SW 1271 (cell line): ENCODE results near the gene FAM210A.

ENCODE experiments used
- DNase-seq, 2 experiments: peaks; one replicate each; lab custom pipeline; 2025; lab: John Stamatoyannopoulos, UW

FAM210A gene

GRCh38 chr18:13646633-13647032, 79.7 kb downstream of the FAM210A start:
- no peak for DNase-seq

- DNase-seq = no peak
Measured at GRCh38 chr18:13645093-13645492, 81.3 kb downstream of the FAM210A start.

- no peak for DNase-seq
Measured at GRCh38 chr18:13643261-13643751, 83.1 kb downstream of the FAM210A start.

GRCh38 chr18:13642440-13642827, 83.9 kb downstream of the FAM210A start:
- no peak for DNase-seq

GRCh38 chr18:13641551-13642439, 84.6 kb downstream of the FAM210A start:
- no peak for DNase-seq

- no peak for DNase-seq
Measured at GRCh38 chr18:13640266-13640860, 86.0 kb downstream of the FAM210A start.

GRCh38 chr18:13638719-13639595, 87.4 kb downstream of the FAM210A start:
- no peak for DNase-seq

GRCh38 chr18:13635046-13635445, 91.3 kb downstream of the FAM210A start:
- no peak for DNase-seq

- no peak for DNase-seq
Measured at GRCh38 chr18:13633700-13634099, 92.7 kb downstream of the FAM210A start.

DNA sequence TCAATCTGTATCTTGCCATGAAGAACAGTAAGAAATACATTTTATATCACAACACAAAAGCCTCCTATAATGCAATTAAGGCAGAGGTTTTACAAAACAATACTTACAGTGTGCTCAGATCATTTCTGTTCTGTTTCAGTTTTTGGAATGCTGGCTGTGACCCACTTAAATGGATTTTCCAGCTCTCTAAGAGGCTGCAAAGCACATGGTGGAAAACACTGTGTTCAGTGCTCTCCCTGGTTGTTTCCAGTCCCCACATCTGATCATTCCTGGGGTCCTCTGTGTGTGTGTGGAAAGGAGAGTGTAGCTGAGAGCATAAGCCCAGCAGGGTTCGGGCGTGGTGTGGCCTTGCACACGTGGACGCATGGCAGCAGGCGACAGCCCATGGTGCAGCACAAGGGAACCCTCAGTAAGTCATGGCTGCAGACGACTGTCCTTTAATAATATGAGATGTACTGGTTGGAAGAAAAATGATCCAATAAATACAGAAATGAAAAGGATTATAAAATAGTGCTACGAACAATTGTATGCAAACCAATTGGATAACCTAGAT, 95.6 kb downstream of the FAM210A start:
- DNase-seq = no peak

DNA sequence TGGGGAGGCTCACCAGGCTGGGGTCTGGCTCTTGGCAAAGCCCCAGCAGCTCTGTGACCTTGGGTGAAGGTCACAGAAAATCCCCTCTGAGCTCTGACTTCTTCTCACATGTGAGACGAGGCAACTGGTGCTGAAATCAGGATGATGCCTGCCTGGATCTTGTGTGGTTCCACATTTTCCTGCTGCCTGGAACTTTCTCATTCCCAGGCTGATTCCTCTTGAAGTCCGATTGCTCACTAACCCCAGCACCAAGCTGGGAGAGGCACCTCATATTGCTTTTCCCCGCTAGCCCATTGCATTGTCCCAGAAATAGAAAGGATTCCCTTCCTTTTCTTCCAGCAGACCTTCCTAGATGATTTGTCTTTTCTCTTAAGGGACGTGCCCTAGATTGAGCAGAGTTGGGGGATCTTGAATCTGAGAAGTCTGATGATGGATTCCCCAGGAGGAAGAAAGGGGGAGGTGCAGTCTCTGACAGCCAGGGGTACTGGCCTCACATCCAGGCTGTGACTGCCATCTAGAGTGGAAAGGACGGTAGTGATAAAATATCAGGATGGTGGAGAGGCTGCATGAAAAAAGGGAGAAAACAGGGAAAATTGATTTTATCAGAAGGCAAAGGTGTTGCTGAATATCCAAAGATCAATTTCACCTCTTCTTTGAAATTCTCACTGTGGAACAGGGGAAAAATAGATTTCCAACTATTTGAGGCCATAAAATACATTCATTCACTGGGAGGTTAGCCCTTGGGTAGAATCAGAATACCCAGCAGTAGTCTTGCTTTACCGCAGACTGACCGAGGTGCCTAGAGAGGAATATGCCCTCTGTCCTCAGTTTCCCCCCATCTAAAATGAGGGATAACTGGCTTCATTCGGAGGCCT, 96.3 kb downstream of the FAM210A start:
- peak; percentile 16 to 49 for DNase-seq

DNA sequence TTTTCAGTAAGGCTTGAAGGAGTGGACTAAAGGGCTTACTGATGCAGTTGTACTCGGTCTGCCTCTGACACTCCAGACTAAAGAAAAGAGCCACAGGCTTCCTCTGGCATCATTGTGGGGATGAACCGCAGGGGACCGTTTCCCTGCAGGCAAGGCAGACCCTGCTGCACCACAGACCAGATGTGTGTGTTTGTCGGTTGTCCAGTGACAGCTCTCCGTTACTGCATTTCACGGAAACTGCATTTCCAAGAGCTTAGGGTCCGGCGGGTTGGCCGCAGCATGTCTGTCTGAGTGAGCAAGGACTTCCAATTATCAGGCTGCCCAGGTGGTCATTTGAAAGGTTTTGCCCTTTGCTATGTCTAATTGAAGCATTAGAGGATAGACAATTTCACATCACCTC, 98.1 kb downstream of the FAM210A start:
- DNase-seq = no peak

GRCh38 chr18:13627639-13628038, 98.7 kb downstream of the FAM210A start:
- DNase-seq = no peak

DNA sequence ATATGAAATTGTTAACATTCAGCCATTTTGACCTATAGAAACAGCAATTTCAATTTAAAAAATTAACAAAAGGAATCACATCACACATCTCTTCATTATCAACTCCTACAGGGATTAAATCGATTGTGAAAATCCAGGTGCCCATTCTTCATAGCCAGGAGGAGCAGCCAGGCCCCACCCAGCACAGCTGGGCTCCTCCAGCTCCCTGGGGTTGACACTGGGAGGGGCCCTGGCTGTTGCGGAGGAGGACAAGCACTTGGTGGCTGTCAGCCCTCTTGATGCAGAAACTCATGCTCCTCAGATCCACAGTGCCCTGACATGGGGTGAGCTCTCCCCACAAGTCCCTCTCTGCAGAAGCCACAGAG, 99.8 kb downstream of the FAM210A start:
- no peak for DNase-seq

DNA sequence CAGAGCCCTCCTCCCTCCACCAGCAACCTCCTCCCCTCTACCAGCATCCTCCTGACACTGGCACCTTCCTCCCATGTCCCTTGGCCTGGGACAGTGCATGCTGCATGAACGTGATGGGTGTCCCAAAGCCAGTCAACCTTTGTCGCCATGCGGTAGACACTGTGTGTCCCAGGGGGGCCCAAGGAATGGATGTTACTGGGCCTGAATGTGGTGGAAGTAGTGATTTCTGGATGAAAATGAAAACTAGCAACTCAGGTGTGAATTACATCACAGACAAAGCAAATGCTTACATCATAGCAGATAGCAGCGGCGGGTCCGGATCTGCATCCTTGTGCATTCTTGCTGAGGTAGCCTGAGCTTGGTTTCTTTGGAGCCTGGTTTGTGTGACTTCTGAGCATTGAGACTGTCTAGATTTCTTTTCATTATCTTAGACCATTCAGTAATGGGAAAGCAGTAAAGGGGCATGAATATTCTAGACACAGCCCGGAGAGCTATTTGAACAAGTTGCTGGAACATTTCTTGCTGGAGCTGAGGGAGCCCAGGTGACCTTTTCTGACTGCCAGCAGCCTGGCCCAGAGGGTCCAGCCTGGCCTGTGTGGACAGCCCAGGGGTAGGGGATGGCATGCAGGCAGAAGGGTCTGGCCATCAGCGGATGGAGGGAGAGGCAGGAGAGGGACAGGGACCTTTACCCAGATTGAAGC, 100.4 kb downstream of the FAM210A start:
- DNase-seq = no peak

- DNase-seq = no peak
Measured at GRCh38 chr18:13625355-13625754, 101.0 kb downstream of the FAM210A start.

DNA sequence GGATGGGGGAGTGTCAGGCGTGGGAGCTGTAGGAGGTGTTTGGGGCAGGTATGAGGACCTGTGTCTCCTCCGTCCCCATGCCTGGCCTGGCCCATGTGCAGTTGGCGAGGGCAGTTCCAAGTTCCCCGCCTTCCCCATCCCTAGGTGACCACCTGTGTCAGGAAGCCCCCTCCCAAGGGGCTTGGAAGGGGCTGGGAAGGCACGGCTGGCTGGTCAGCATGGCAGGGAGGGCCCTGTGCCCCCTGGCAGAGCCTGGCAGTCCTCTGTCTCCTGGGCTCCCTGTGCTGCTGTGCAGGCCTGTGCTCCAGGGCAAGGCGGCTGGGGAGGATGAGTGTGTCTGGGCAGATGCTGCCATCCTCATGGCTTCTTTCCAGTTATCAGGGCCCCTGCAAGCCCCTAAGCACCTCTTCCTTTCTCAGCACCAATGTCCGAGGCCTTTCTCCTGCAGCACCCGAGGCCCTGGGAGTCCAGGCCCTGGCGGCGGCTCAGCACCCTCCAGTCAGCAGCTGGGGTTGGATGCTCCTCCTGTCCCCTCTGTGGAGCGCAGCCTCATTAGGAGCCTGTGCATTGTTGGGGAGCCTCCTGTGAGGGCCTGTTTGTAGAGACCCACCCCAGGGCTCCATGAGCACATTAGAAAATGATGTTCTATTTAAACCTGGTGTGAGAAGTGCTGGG, 101.7 kb downstream of the FAM210A start:
- DNase-seq = no peak

DNA sequence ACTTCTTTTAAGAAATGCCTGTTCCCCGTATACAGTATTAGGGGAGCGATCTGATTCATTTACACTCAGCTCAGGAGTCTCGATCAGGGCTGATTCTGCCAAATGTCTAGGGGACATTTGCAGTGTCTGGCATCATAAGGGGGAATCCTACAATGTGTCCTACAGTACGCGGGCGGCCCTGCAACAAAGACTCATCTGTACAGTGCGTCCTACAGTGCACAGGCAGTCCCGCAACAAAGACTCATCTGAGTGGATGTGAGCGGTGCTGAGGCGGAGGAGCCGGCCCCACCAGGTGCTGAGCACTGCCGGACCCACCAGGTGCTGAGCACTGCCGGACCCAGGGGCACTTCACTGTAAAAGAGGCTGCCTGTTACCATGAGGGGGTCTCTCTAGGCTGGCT, 102.5 kb downstream of the FAM210A start:
- no peak for DNase-seq

DNA sequence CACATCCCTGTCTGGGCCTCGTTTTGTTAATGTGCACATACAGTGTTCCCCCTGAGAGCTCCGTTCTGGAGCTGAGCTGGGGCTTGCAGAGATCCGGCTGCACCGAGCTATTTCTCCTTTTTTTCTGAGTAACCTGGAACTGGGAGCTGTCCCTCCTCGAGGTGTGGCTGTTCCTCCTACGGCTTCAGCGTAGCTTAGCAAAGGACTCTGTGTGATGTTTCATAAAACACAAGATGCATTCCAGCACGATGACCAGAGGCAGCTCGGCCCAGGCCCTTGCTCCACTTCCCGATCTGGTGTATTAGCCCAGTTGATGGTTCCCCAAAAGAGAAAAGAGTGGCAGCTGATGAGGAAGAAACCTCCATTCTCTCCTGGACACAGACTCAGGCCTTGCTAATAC, 103.0 kb downstream of the FAM210A start:
- DNase-seq = no peak

DNA sequence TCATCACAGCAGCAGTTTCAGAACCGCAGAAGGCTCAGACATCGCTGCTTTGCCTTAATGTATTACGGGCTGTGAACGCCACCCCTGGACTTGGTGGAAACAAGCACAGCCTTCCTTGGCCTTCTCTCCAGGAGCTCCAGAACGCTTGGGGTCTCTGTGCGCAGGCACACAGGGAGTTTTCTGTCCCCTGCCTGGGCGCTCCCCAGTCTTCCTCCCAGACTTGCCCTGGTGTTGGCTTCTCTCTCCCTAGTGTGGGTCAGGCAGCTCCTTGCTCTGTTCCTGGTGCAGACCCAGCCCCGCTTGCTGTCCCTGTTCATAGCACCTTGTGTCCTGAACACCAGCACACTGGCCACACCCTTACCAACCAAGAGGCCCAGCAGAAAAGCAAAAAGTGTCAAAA, 103.6 kb downstream of the FAM210A start:
- DNase-seq = no peak
